Neural cell (in vitro differentiated cells): ENCODE results near the gene PALD1. TPM values are rescaled to one million over a fixed set of nuclear protein-coding genes. Genes with fewer than 3 reads are reported as not detected.

Experiments
- H2AFZ ChIP-seq: fragments of 200-600, 300-800 bp; sonication (generic), shearing (Covaris generic); 2 replicates; pipeline ENCODE4 v1.6.0; 2014; ENCODE audit warnings: low read depth, mild to moderate bottlenecking, antibody characterized with exemption, low read length, moderate library complexity
- H3F3A ChIP-seq: fragments of 200-600 bp; shearing (Covaris generic); 2 replicates; pipeline ENCODE4 v1.6.1; 2016; ENCODE audit warnings: mild to moderate bottlenecking, moderate library complexity, mixed read lengths, antibody characterized with exemption, low read length; ENCODE audit not compliant: insufficient read depth, poor library complexity, severe bottlenecking
- H3K27ac ChIP-seq: fragments of 200-600, 300-800 bp; sonication (generic), shearing (Covaris generic); 2 replicates; pipeline ENCODE4 v1.5.1; 2014; ENCODE audit warnings: mild to moderate bottlenecking, low read length, moderate library complexity
- H3K27me3 ChIP-seq: fragments of 300-800, 200-600 bp; sonication (generic), shearing (Covaris generic); 2 replicates; pipeline ENCODE4 v1.6.0; 2014; ENCODE audit warnings: mild to moderate bottlenecking, low read depth, low read length, moderate library complexity; ENCODE audit not compliant: insufficient read depth
- H3K36me3 ChIP-seq: fragments of 300-800, 200-600 bp; sonication (generic), shearing (Covaris generic); 2 replicates; pipeline ENCODE4 v1.5.1; 2014; ENCODE audit warnings: mild to moderate bottlenecking, antibody characterized with exemption, low read length, moderate library complexity; ENCODE audit not compliant: insufficient read depth
- H3K4me2 ChIP-seq: fragments of 300-800, 200-600 bp; sonication (generic), shearing (Covaris generic); 2 replicates; pipeline ENCODE4 v1.6.0; 2014; ENCODE audit warnings: mild to moderate bottlenecking, low read length
- H3K4me3 ChIP-seq: fragments of 300-800, 200-600 bp; sonication (generic), shearing (Covaris generic); 2 replicates; pipeline ENCODE4 v1.5.1; 2014; ENCODE audit warnings: mild to moderate bottlenecking, low read length, moderate library complexity
- H3K79me2 ChIP-seq: fragments of 200-600 bp; shearing (Covaris generic); replicated peaks from 2 replicates; pipeline ENCODE4 v1.6.0; 2014; ENCODE audit warnings: mild to moderate bottlenecking, low read length, moderate library complexity; ENCODE audit not compliant: insufficient read depth
- H3K9ac ChIP-seq: fragments of 300-800, 200-600 bp; sonication (generic), shearing (Covaris generic); 2 replicates; pipeline ENCODE4 v1.6.1; 2016; ENCODE audit warnings: mild to moderate bottlenecking, low read length, mixed read lengths
- H3K9me2 ChIP-seq: fragments of 200-600 bp; shearing (Covaris generic); 2 replicates; pipeline ENCODE4 v1.6.1; 2016; ENCODE audit warnings: mild to moderate bottlenecking, low read length, mixed read lengths; ENCODE audit not compliant: insufficient read depth
- H3K9me3 ChIP-seq: fragments of 200-600, 300-800 bp; sonication (generic), shearing (Covaris generic); 2 replicates; pipeline ENCODE4 v1.6.1; 2016; ENCODE audit warnings: mild to moderate bottlenecking, mixed run types, low read length, moderate library complexity, mixed read lengths
- H4K20me1 ChIP-seq: fragments of 200-600 bp; shearing (Covaris generic); 2 replicates; pipeline ENCODE4 v1.6.1; 2016; ENCODE audit warnings: mild to moderate bottlenecking, mixed run types; ENCODE audit not compliant: insufficient read depth
- SMC3 ChIP-seq: fragments of 450-650 bp; conservative IDR thresholded peaks from 2 replicates; pipeline ENCODE4 v1.6.1; 2014; ENCODE audit warnings: antibody characterized with exemption, mild to moderate bottlenecking, moderate library complexity; ENCODE audit not compliant: poor library complexity
- polyA plus RNA-seq: library from polyadenylated mRNA; depleted of rRNA; stranded (reverse); fragments of >200 nt; gene quantifications from 2 replicates; pipeline ENCODE4 v1.2.3, GENCODE V29; 2014
- TF ChIP-seq, protein P1 (sequence below): IDR thresholded peaks from 2 replicates; pipeline ENCODE4 v1.6.1; 2012; ENCODE audit warnings: borderline replicate concordance
- TF ChIP-seq, protein P2 (sequence below): fragments of 450-650 bp; IDR thresholded peaks from 2 replicates; pipeline ENCODE4 v1.5.1; 2014; ENCODE audit warnings: antibody characterized with exemption, mild to moderate bottlenecking, moderate library complexity; ENCODE audit not compliant: poor library complexity, severe bottlenecking

Gene PALD1
- polyA plus RNA-seq, 1 donor from 2014 or later, result 1.1 TPM

DNA sequence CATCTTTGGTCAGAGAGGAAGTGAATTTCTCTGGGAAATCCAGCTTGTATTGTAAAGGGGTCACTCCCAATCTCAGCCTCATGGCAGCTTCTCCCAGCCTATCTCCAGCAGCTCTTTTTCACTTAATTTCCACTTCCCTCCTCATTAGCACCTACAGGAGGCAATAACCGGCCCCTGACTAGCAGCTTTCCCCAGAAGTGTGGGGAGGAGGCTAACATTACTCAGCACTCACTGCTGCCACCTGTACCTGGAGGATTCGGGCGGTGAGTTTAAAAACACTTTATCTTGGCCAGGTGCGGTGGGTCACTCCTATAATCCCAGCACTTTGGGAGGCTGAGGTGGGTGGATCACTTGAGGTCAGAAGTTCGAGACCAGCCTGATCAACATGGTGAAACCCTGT is 40.8 kb upstream of the PALD1 start:
- H4K20me1 ChIP-seq, result no peaks in the 10 kb centered on the region
- H3K9me2 ChIP-seq, result no peaks in the 10 kb centered on the region
- no peak overlapping the region for H3K4me3 ChIP-seq
- no peaks in the 10 kb centered on the region for H3K36me3 ChIP-seq
- H3K9ac ChIP-seq, result no peak overlapping the region
- H3K27ac ChIP-seq, result no peak overlapping the region
- peaks cover 42% of the 10 kb centered on the region for H3K27me3 ChIP-seq
- H3K79me2 ChIP-seq, result no peaks in the 10 kb centered on the region
- H2AFZ ChIP-seq, result no peak overlapping the region
- H3K9me3 ChIP-seq, result no peaks in the 10 kb centered on the region
- H3F3A ChIP-seq, result no peaks in the 10 kb centered on the region
- no peak overlapping the region for H3K4me2 ChIP-seq
- TF ChIP-seq SMC3, result no peak
- TF ChIP-seq, protein P1, sequence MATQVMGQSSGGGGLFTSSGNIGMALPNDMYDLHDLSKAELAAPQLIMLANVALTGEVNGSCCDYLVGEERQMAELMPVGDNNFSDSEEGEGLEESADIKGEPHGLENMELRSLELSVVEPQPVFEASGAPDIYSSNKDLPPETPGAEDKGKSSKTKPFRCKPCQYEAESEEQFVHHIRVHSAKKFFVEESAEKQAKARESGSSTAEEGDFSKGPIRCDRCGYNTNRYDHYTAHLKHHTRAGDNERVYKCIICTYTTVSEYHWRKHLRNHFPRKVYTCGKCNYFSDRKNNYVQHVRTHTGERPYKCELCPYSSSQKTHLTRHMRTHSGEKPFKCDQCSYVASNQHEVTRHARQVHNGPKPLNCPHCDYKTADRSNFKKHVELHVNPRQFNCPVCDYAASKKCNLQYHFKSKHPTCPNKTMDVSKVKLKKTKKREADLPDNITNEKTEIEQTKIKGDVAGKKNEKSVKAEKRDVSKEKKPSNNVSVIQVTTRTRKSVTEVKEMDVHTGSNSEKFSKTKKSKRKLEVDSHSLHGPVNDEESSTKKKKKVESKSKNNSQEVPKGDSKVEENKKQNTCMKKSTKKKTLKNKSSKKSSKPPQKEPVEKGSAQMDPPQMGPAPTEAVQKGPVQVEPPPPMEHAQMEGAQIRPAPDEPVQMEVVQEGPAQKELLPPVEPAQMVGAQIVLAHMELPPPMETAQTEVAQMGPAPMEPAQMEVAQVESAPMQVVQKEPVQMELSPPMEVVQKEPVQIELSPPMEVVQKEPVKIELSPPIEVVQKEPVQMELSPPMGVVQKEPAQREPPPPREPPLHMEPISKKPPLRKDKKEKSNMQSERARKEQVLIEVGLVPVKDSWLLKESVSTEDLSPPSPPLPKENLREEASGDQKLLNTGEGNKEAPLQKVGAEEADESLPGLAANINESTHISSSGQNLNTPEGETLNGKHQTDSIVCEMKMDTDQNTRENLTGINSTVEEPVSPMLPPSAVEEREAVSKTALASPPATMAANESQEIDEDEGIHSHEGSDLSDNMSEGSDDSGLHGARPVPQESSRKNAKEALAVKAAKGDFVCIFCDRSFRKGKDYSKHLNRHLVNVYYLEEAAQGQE, result no peak

DNA sequence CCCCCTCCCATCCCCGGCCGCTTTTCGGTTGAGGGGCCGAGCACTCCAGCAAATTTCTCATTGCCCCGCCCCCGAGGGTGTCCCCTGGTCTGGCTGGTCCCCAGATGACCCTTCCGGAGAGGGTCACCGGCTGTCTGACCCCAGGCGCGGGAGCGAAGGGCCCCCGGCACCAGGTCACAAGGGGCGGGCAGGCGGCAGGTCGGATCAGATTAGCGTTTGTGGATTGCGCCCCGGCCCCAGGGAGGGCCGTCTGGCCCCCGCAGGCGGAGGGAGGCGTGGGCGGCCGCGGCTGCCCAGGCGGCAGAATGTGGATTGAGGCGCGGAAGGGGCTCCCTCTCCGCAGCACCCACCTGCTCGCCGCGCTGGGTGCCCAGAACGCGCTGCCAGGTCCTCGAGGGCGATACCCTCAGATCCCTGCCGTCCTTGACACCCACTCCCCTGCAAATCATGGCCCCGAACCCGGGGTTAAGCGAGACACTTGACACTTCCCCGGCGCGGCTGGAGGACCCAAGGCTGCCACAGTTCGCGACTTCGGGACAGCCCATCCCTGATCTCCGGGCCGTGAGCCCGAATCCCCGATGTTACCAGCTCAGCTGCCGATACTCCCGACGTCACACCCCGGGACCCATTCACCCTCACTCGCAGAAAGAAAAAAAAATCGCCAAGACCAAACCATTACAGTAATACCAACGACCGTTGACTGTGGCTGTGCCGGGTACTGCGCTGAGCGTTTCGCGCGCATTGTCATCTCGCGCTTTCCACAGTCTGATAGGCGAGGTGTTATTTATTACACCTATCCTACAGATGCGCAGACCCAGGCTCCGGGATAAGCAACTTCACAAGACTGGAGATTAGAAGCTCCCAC is 38.0 kb upstream of the PALD1 start:
- H3K79me2 ChIP-seq, result no peaks in the 10 kb centered on the region
- no peaks in the 10 kb centered on the region for H3K36me3 ChIP-seq
- peaks cover 49% of the 10 kb centered on the region for H3K27me3 ChIP-seq
- no peaks in the 10 kb centered on the region for H3K9me2 ChIP-seq
- peak overlapping the region; percentile 63 for H3K4me3 ChIP-seq
- TF ChIP-seq, protein P2, sequence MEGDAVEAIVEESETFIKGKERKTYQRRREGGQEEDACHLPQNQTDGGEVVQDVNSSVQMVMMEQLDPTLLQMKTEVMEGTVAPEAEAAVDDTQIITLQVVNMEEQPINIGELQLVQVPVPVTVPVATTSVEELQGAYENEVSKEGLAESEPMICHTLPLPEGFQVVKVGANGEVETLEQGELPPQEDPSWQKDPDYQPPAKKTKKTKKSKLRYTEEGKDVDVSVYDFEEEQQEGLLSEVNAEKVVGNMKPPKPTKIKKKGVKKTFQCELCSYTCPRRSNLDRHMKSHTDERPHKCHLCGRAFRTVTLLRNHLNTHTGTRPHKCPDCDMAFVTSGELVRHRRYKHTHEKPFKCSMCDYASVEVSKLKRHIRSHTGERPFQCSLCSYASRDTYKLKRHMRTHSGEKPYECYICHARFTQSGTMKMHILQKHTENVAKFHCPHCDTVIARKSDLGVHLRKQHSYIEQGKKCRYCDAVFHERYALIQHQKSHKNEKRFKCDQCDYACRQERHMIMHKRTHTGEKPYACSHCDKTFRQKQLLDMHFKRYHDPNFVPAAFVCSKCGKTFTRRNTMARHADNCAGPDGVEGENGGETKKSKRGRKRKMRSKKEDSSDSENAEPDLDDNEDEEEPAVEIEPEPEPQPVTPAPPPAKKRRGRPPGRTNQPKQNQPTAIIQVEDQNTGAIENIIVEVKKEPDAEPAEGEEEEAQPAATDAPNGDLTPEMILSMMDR, result peak; percentile 39
- TF ChIP-seq, protein P1, result no peak
- H3F3A ChIP-seq, result no peaks in the 10 kb centered on the region
- H4K20me1 ChIP-seq, result no peaks in the 10 kb centered on the region
- H3K9me3 ChIP-seq, result no peaks in the 10 kb centered on the region
- H3K4me2 ChIP-seq, result no peak overlapping the region
- H2AFZ ChIP-seq, result no peak overlapping the region
- H3K27ac ChIP-seq, result no peak overlapping the region
- H3K9ac ChIP-seq, result peak overlapping the region; percentile 42
